B cell (primary cell): ENCODE results near the gene NUDT7. TPM values are rescaled to one million over a fixed set of nuclear protein-coding genes. Genes with fewer than 3 reads are reported as not detected.

Experiments used
- ATAC-seq: fragments of 200-7000 bp; cut with Tn5 transposase; one replicate; pipeline ENCODE4 v1.10.0; 2021; ENCODE audit warnings: low read depth, mild to moderate bottlenecking, moderate number of reproducible peaks, moderate library complexity
- CTCF ChIA-PET: fragments of 350-600 bp; sonication (Branson Sonifier 250); formaldehyde crosslinking; loops from one replicate; lab custom pipeline; 2021; ENCODE audit warnings: antibody characterized with exemption, inconsistent platforms; lab: Charles Lee
- POLR2A ChIA-PET: fragments of 350-600 bp; sonication (Branson Sonifier 250); formaldehyde crosslinking; loops from one replicate; lab custom pipeline; 2021; ENCODE audit warnings: antibody characterized with exemption; lab: Charles Lee
- DNase-seq: peaks from one replicate; pipeline ENCODE4 v3.0.0; 2013
- H2AFZ ChIP-seq: 2 replicates; pipeline ENCODE4 v1.6.1; 2012; ENCODE audit warnings: mild to moderate bottlenecking, low read depth, low read length; ENCODE audit not compliant: insufficient read depth, poor library complexity, severe bottlenecking
- H3K27ac ChIP-seq, 2 donors: 1 replicate in 1 of 2; 2 replicates in 1 of 2; pipeline ENCODE4 v1.5.1; 2012 to 2013; ENCODE audit warnings: low read length in 2 of 2, mild to moderate bottlenecking in 2 of 2, moderate library complexity in 1 of 2
- H3K27me3 ChIP-seq, 4 experiments: fragments of 200-600 bp in 1 of 4; sonication (generic) in 1 of 4; replicated peaks in 1 of 4; 1 replicate in 2 of 4; 2 replicates in 2 of 4; pipeline versions ENCODE4 v1.6.1 to v1.7.0; 2013 to 2016; ENCODE audit warnings: low read length in 3 of 4, mild to moderate bottlenecking in 2 of 4, mixed read lengths in 1 of 4, moderate library complexity in 1 of 4; ENCODE audit not compliant: insufficient read depth in 4 of 4, control insufficient read depth in 3 of 4; ENCODE audit errors: control extremely low read depth in 1 of 4
- H3K36me3 ChIP-seq, 2 experiments: replicated peaks in 1 of 2; 1 replicate in 1 of 2; 2 replicates in 1 of 2; pipeline versions ENCODE4 v1.6.1 to v1.7.1; 2013; ENCODE audit warnings: low read length in 1 of 2; ENCODE audit not compliant: insufficient read depth in 2 of 2, control insufficient read depth in 1 of 2; ENCODE audit errors: control extremely low read depth in 1 of 2, extremely low read depth in 1 of 2
- H3K4me1 ChIP-seq, 2 donors: fragments of 200-600 bp in 1 of 2; sonication (generic) in 1 of 2; 1 replicate in 1 of 2; 2 replicates in 1 of 2; pipeline versions ENCODE4 v1.5.1 to v1.6.1; 2013 to 2017; ENCODE audit warnings: low read length in 2 of 2; ENCODE audit not compliant: control insufficient read depth in 2 of 2, insufficient read depth in 2 of 2
- H3K4me2 ChIP-seq: replicated peaks from 2 replicates; pipeline ENCODE3; 2012; ENCODE audit warnings: mild to moderate bottlenecking, low read depth, low read length; ENCODE audit not compliant: poor library complexity, severe bottlenecking
- H3K4me3 ChIP-seq, 5 experiments: fragments of 200-600 bp in 1 of 5; sonication (generic) in 1 of 5; 1 replicate in 3 of 5; 2 replicates in 2 of 5; pipeline versions ENCODE4 v1.5.1 to v1.7.0; 2011 to 2016; ENCODE audit warnings: low read length in 4 of 5, mild to moderate bottlenecking in 4 of 5, low read depth in 2 of 5, control low read depth in 1 of 5, moderate library complexity in 1 of 5; ENCODE audit not compliant: insufficient read depth in 1 of 5; ENCODE audit errors: control extremely low read depth in 1 of 5, extremely low read depth in 1 of 5
- H3K79me2 ChIP-seq: fragments of 200-600 bp; sonication (generic); one replicate; pipeline ENCODE4 v1.6.0; 2016; ENCODE audit warnings: low read length; ENCODE audit not compliant: control insufficient read depth, insufficient read depth
- H3K9ac ChIP-seq: fragments of 200-600 bp; sonication (generic); 2 replicates; pipeline ENCODE4 v1.6.1; 2017; ENCODE audit warnings: mild to moderate bottlenecking, low read length, moderate library complexity
- H3K9me3 ChIP-seq, 3 donors: one replicate each; pipeline versions ENCODE4 v1.6.1 to v1.7.1; 2013; ENCODE audit warnings: low read length in 2 of 3; ENCODE audit not compliant: control insufficient read depth in 2 of 3, insufficient read depth in 1 of 3; ENCODE audit errors: control extremely low read depth in 1 of 3
- H4K20me1 ChIP-seq: 2 replicates; pipeline ENCODE4 v1.6.0; 2012; ENCODE audit warnings: mild to moderate bottlenecking, low read length; ENCODE audit not compliant: insufficient read depth, control insufficient read depth, poor library complexity, severe bottlenecking
- H3K27ac Mint-ChIP-seq: one replicate; pipeline ENCODE4 v1.8.0; 2021; ENCODE audit warnings: mixed read lengths
- H3K27me3 Mint-ChIP-seq: one replicate; pipeline ENCODE4 v1.8.0; 2021; ENCODE audit warnings: mixed read lengths
- H3K4me1 Mint-ChIP-seq: one replicate; pipeline ENCODE4 v1.8.0; 2021; ENCODE audit warnings: mixed read lengths
- H3K4me3 Mint-ChIP-seq: one replicate; pipeline ENCODE4 v1.8.0; 2021; ENCODE audit warnings: mixed read lengths
- H3K9me3 Mint-ChIP-seq: one replicate; pipeline ENCODE4 v1.8.0; 2022; ENCODE audit warnings: mixed read lengths; ENCODE audit not compliant: insufficient read depth
- CTCF ChIP-seq: fragments of 200-600 bp; IDR thresholded peaks from one replicate; pipeline ENCODE4 v1.8.0; 2022; ENCODE audit warnings: antibody characterized with exemption, mild to moderate bottlenecking
- EZH2 ChIP-seq: IDR thresholded peaks from 2 replicates; pipeline ENCODE4 v1.6.1; 2012; ENCODE audit warnings: borderline replicate concordance, low read depth, mild to moderate bottlenecking, moderate library complexity, low read length; ENCODE audit not compliant: insufficient read depth, poor library complexity, severe bottlenecking
- WGBS: methylation state at CpG from one replicate; pipeline ENCODE4 v1.1.5; 2013; ENCODE audit warnings: missing lambda C conversion rate; ENCODE audit not compliant: insufficient coverage; 5-methylcytosine and 5-hydroxymethylcytosine counted together
- intact Hi-C: fragments of 100-400 bp; cut with micrococcal nuclease; formaldehyde crosslinking; loops from one replicate; pipeline ENCODE4 v1.10.0; 2022
- polyA plus RNA-seq: library from polyadenylated mRNA; depleted of rRNA; stranded (reverse); fragments of >200 nt; gene quantifications from 2 replicates; pipeline ENCODE4 v1.2.3, GENCODE V29; 2012
- total RNA-seq, 2 donors: library from RNA; stranded (reverse); fragments of 120-200 nt in 1 of 2; gene quantifications; 1 replicate in 1 of 2; 2 replicates in 1 of 2; pipeline versions ENCODE4 v1.2.3 to v1.2.4, GENCODE V29; 2013 to 2022

NUDT7 gene
- total and polyA plus RNA-seq, 2 donors (not counting 1 experiment from before 2014, with no cell fraction given) = 4.8 to 8.4 TPM

GRCh38 chr16:77729951-77730350, 7.6 kb downstream of the NUDT7 start:
- DNase-seq (no peak), ATAC-seq (no peak)
- H3K27ac ChIP-seq = no peak overlapping the region
- WGBS = 0% methylated on average over 1 of the region's 1 CpG
- H3K27me3 ChIP-seq = no peaks in the 10 kb centered on the region
- ChIA-PET CTCF (no interaction called here), POLR2A (no interaction called here)
- Mint-ChIP-seq H3K27ac (no peak overlapping the region), H3K9me3 (peaks cover 5% of the 10 kb centered on the region), H3K27me3 (no peaks in the 10 kb centered on the region), H3K4me3 (no peak overlapping the region), H3K4me1 (no peaks in the 10 kb centered on the region)
- H4K20me1 ChIP-seq = no peaks in the 10 kb centered on the region
- H3K4me3 ChIP-seq = no peak overlapping the region
- no peak overlapping the region for H2AFZ ChIP-seq
- no peak overlapping the region for H3K4me2 ChIP-seq
- peaks cover 0 to 6% (median 4%) of the 10 kb centered on the region in 3 donors for H3K9me3 ChIP-seq
- H3K79me2 ChIP-seq = no peaks in the 10 kb centered on the region
- H3K9ac ChIP-seq = no peak overlapping the region
- peaks cover 0 to 1% of the 10 kb centered on the region in 2 experiments for H3K36me3 ChIP-seq
- H3K4me1 ChIP-seq = no peaks in the 10 kb centered on the region
- intact Hi-C loops = no loop called here
- TF ChIP-seq EZH2 (no peak), CTCF (no peak)

- Histone ChIP-seq H3K27ac (no peak overlapping the region), H3K9me3 (peaks cover 0 to 6% (median 4%) of the 10 kb centered on the region in 3 donors), H3K9ac (no peak overlapping the region), H4K20me1 (no peaks in the 10 kb centered on the region), H3K4me3 (no peak overlapping the region), H3K4me2 (no peak overlapping the region), H3K4me1 (peaks cover 5 to 6% of the 10 kb centered on the region in 2 donors), H3K36me3 (no peaks in the 10 kb centered on the region), H2AFZ (no peak overlapping the region), H3K27me3 (no peaks in the 10 kb centered on the region), H3K79me2 (no peaks in the 10 kb centered on the region)
- TF ChIP-seq EZH2 (no peak), CTCF (no peak)
- POLR2A ChIA-PET = no interaction called here
- Mint-ChIP-seq H3K4me3 (no peak overlapping the region), H3K9me3 (peaks cover 5% of the 10 kb centered on the region), H3K27ac (no peak overlapping the region), H3K4me1 (peaks cover 4% of the 10 kb centered on the region), H3K27me3 (no peaks in the 10 kb centered on the region)
- intact Hi-C loops = no loop called here
- ATAC-seq (no peak), DNase-seq (no peak)
- 90% methylated on average over 6 of the region's 11 CpGs for WGBS
- CTCF ChIA-PET = no interaction called here
These were observed 10.1 kb downstream of the NUDT7 start for GRCh38 chr16:77732241-77732946.
